Fibroblast of lung (primary cell): ENCODE data around the gene SCN5A. TPM values are rescaled to one million over a fixed set of nuclear protein-coding genes. Genes with fewer than 3 reads are reported as not detected.

Experiments
- DNase-seq, 2 donors: peaks; one replicate each; pipeline versions ENCODE4 v3.0.0 to v3.0.0-alpha.2; 2010; ENCODE audit warnings: low read depth in 2 of 2
- H2AFZ ChIP-seq: 2 replicates; pipeline ENCODE4 v1.5.1; 2012; ENCODE audit warnings: low read length, control low read depth, inconsistent platforms
- H3K27ac ChIP-seq: 2 replicates; pipeline ENCODE4 v1.5.1; 2011; ENCODE audit warnings: low read length, control low read depth; ENCODE audit not compliant: insufficient read depth
- H3K27me3 ChIP-seq: 2 replicates; pipeline ENCODE4 v1.5.1; 2011; ENCODE audit warnings: mild to moderate bottlenecking, low read length; ENCODE audit not compliant: control insufficient read depth, insufficient read depth
- H3K36me3 ChIP-seq: 2 replicates; pipeline ENCODE4 v1.5.1; 2011; ENCODE audit warnings: low read length; ENCODE audit not compliant: control insufficient read depth, insufficient read depth
- H3K4me1 ChIP-seq: 2 replicates; pipeline ENCODE4 v1.5.1; 2011; ENCODE audit warnings: low read length; ENCODE audit not compliant: control insufficient read depth, insufficient read depth; ENCODE audit errors: extremely low read depth
- H3K4me2 ChIP-seq: 2 replicates; pipeline ENCODE4 v1.5.1; 2011; ENCODE audit warnings: low read length, control low read depth; ENCODE audit not compliant: insufficient read depth; ENCODE audit errors: extremely low read depth
- H3K4me3 ChIP-seq, 4 experiments: fragments of 200-600 bp in 1 of 4; sonication (generic) in 1 of 4; replicated peaks in 1 of 4; 2 replicates each; pipeline ENCODE4 v1.5.1; 2011 to 2016; ENCODE audit warnings: low read length in 4 of 4, low read depth in 3 of 4, mild to moderate bottlenecking in 3 of 4, control low read depth in 2 of 4, inconsistent platforms in 1 of 4, mixed read lengths in 1 of 4; ENCODE audit not compliant: insufficient read depth in 1 of 4; ENCODE audit errors: control extremely low read depth in 1 of 4
- H3K79me2 ChIP-seq: 2 replicates; pipeline ENCODE4 v1.5.1; 2012; ENCODE audit warnings: mild to moderate bottlenecking, low read length, inconsistent platforms; ENCODE audit not compliant: control insufficient read depth, insufficient read depth
- H3K9ac ChIP-seq: 2 replicates; pipeline ENCODE4 v1.5.1; 2011; ENCODE audit warnings: mild to moderate bottlenecking, low read length, control low read depth; ENCODE audit not compliant: insufficient read depth
- H3K9me3 ChIP-seq: 2 replicates; pipeline ENCODE4 v1.5.1; 2012; ENCODE audit warnings: low read depth, low read length; ENCODE audit not compliant: control insufficient read depth, insufficient read depth
- H4K20me1 ChIP-seq: 2 replicates; pipeline ENCODE4 v1.5.1; 2011; ENCODE audit warnings: low read length; ENCODE audit not compliant: control insufficient read depth, insufficient read depth; ENCODE audit errors: extremely low read depth
- CTCF ChIP-seq, 2 donors: IDR thresholded peaks in 1 of 2; conservative IDR thresholded peaks in 1 of 2; 1 replicate in 1 of 2; 2 replicates in 1 of 2; pipeline ENCODE4 v1.5.1; 2011 to 2012; ENCODE audit warnings: low read length in 2 of 2, control low read depth in 1 of 2, inconsistent platforms in 1 of 2, low read depth in 1 of 2, mild to moderate bottlenecking in 1 of 2
- EZH2 ChIP-seq: IDR thresholded peaks from 2 replicates; pipeline ENCODE4 v1.5.1; 2012; ENCODE audit warnings: low read length, control low read depth, mild to moderate bottlenecking; ENCODE audit errors: missing control alignments
- polyA plus RNA-seq, 2 donors: library from polyadenylated mRNA; depleted of rRNA in 1 of 2; stranded (reverse) in 1 of 2; unstranded in 1 of 2; fragments of >200 nt; gene quantifications; 2 replicates each; pipeline ENCODE4 v1.2.1, GENCODE V29; 2011 to 2012; ENCODE audit warnings: missing spikeins in 1 of 2
- total RNA-seq: library from RNA; depleted of rRNA; stranded (reverse); fragments of >200 nt; gene quantifications from 2 replicates; pipeline ENCODE4 v1.2.1, GENCODE V29; 2014

Gene SCN5A
- total and polyA plus RNA-seq, 2 donors (not counting 1 experiment from before 2014, with no cell fraction given): 0.27 to 0.50 TPM

- Histone ChIP-seq H3K4me3 (no peak overlapping the region), H3K9ac (no peak overlapping the region), H3K36me3 (no peaks in the 10 kb centered on the region), H3K79me2 (no peaks in the 10 kb centered on the region), H4K20me1 (no peaks in the 10 kb centered on the region), H3K4me2 (no peak overlapping the region), H2AFZ (no peak overlapping the region), H3K4me1 (no peaks in the 10 kb centered on the region), H3K27me3 (no peaks in the 10 kb centered on the region), H3K27ac (no peak overlapping the region), H3K9me3 (no peaks in the 10 kb centered on the region)
- no peak for TF ChIP-seq EZH2
- TF ChIP-seq CTCF (conservative IDR thresholded peaks at IDR 0.05 in 1 of 2, IDR thresholded peaks at IDR 0.05 in 1 of 2; ENCODE audit: low read depth in 1 of 2, low read length in 2 of 2): no peak
- DNase-seq: no peak
Measured at GRCh38 chr3:38563070-38563885, 86.2 kb downstream of the SCN5A start.

DNA sequence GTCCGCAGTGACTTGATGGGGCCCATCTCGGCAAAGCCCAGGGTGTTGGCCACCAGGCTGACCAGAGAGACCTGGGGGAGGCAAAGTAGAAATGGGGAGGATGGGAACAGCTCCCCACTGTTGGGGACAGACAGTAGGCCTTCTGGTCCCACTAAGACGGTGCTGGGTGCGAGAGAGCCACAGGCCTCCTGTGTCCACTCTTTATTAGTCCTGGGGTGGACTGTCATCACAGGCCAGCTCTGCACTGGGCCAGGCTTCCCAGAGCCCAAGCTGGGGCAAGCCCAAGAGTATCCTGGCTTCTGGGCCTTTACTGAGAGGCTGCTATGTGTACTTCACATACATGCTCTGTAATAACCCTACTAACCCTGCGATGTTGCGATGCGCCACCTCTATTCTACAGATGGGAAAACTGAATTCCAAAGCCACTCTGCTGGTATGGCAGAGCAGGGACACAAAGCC is 87.0 kb downstream of the SCN5A start:
- no peaks in the 10 kb centered on the region for H3K4me1 ChIP-seq
- no peak overlapping the region for H3K9ac ChIP-seq
- no peaks in the 10 kb centered on the region for H3K9me3 ChIP-seq
- no peak for DNase-seq
- no peak overlapping the region for H3K4me3 ChIP-seq
- H3K4me2 ChIP-seq: no peak overlapping the region
- H3K79me2 ChIP-seq: no peaks in the 10 kb centered on the region
- no peaks in the 10 kb centered on the region for H3K36me3 ChIP-seq
- no peaks in the 10 kb centered on the region for H3K27me3 ChIP-seq
- no peak overlapping the region for H3K27ac ChIP-seq
- TF ChIP-seq EZH2 (no peak), CTCF (conservative IDR thresholded peaks at IDR 0.05 in 1 of 2, IDR thresholded peaks at IDR 0.05 in 1 of 2; ENCODE audit: low read depth in 1 of 2, low read length in 2 of 2) (no peak)
- H2AFZ ChIP-seq: no peak overlapping the region
- no peaks in the 10 kb centered on the region for H4K20me1 ChIP-seq

DNA sequence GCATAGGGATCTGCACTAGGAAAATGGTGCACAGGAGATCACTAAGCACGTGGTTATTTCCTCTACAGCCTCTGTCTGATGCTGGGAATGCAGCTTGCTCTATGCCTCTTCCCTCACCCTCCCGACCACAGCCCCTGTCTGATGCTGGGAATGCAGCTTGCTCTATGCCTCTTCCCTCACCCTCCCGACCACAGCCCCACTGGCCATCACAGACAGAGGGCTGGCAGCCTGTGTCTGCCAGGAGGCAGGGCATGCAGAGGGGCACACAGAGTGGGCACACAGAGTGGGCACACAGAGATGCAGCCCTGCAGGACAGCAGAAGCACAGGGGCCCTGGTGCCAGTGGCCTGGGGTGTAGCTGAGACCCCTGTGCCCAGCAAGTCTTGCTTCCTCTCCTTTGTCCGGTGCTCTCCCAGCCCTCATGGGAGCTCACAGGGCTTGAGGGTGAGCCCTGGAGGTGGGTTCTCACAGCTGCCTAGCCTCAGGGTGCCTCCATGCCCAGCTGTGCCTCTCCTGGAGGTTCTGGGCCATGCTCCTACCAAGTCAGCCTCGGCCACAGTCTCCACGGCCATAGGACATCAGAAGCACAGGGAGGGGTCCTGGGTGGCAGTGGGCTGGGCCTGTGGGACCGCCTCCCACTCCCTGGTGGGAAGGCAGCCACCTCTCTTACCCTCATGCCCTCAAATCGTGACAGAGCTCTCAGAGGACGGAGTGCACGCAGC is 87.6 kb downstream of the SCN5A start:
- Histone ChIP-seq H3K79me2 (no peaks in the 10 kb centered on the region), H2AFZ (no peak overlapping the region), H3K27me3 (no peaks in the 10 kb centered on the region), H3K27ac (no peak overlapping the region), H3K4me2 (no peak overlapping the region), H3K9ac (no peak overlapping the region), H4K20me1 (no peaks in the 10 kb centered on the region), H3K9me3 (no peaks in the 10 kb centered on the region), H3K4me3 (no peak overlapping the region), H3K4me1 (no peaks in the 10 kb centered on the region), H3K36me3 (no peaks in the 10 kb centered on the region)
- TF ChIP-seq CTCF (conservative IDR thresholded peaks at IDR 0.05 in 1 of 2, IDR thresholded peaks at IDR 0.05 in 1 of 2; ENCODE audit: low read depth in 1 of 2, low read length in 2 of 2) (no peak), EZH2 (no peak)
- DNase-seq: no peak
